Fibroblast of pulmonary artery (primary cell): Measurements from ENCODE around the gene CEP85L.

Experiments used
- DNase-seq: peaks from one replicate; pipeline ENCODE4 v3.0.0-alpha.2; 2010; ENCODE audit warnings: low read depth
- H3K4me3 ChIP-seq: replicated peaks from 2 replicates; pipeline ENCODE4 v1.5.1; 2011; ENCODE audit warnings: low read depth, mild to moderate bottlenecking, control low read depth, low read length, moderate library complexity
- TF ChIP-seq, protein P1 (sequence below): IDR thresholded peaks from 2 replicates; pipeline ENCODE4 v1.5.1; 2011; ENCODE audit warnings: mild to moderate bottlenecking, control low read depth, low read length, inconsistent platforms; ENCODE audit errors: missing control alignments

Gene CEP85L

GRCh38 chr6:118651282-118652050 lies at the start of gene CEP85L:
CEP85L (minus strand) TSS chr6:118651591; CDS start chr6:118651269, 322 bp downstream.
- peak within 1 kb of the TSS; percentile 85 for H3K4me3 ChIP-seq

GRCh38 chr6:118700531-118700930 lies 49.1 kb upstream of the CEP85L start:
- TF ChIP-seq, protein P1, sequence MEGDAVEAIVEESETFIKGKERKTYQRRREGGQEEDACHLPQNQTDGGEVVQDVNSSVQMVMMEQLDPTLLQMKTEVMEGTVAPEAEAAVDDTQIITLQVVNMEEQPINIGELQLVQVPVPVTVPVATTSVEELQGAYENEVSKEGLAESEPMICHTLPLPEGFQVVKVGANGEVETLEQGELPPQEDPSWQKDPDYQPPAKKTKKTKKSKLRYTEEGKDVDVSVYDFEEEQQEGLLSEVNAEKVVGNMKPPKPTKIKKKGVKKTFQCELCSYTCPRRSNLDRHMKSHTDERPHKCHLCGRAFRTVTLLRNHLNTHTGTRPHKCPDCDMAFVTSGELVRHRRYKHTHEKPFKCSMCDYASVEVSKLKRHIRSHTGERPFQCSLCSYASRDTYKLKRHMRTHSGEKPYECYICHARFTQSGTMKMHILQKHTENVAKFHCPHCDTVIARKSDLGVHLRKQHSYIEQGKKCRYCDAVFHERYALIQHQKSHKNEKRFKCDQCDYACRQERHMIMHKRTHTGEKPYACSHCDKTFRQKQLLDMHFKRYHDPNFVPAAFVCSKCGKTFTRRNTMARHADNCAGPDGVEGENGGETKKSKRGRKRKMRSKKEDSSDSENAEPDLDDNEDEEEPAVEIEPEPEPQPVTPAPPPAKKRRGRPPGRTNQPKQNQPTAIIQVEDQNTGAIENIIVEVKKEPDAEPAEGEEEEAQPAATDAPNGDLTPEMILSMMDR, result no peak
- DNase-seq, result no peak
- no peak overlapping the region for H3K4me3 ChIP-seq

More at GRCh38 chr6:118651282-118652050, at the start of gene CEP85L:
- TF ChIP-seq, protein P1, result no peak
- peak; percentile 89 for DNase-seq

DNA sequence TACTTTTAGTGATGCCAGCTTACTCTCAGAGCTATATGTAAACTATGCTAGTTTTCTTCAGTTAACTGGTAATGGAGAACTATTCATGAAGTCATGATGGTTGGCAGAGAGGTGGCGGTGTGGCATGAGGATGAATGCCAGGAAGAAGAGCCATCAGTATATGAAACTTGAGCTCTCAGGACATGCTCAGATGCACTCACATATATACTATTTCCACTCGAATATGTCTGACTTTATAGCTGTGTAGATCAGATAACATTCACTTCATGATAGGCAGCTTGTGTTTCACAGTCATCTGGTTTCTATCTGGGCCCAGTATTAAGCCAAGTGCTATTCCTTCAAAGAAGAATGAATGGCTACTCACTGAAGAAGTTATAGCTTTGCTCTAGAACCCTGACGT lies 46.2 kb upstream of the CEP85L start:
- TF ChIP-seq, protein P1, result no peak
- no peak for DNase-seq
- H3K4me3 ChIP-seq, result no peak overlapping the region

GRCh38 chr6:118696271-118696670 lies 44.9 kb upstream of the CEP85L start:
- DNase-seq, result no peak
- TF ChIP-seq, protein P1, result no peak
- no peak overlapping the region for H3K4me3 ChIP-seq

GRCh38 chr6:118693562-118693961 lies 42.2 kb upstream of the CEP85L start:
- TF ChIP-seq, protein P1, result no peak
- DNase-seq, result no peak
- no peak overlapping the region for H3K4me3 ChIP-seq

GRCh38 chr6:118685823-118686449 lies 34.5 kb upstream of the CEP85L start:
- DNase-seq, result peak; percentile 19
- TF ChIP-seq, protein P1, result no peak
- H3K4me3 ChIP-seq, result no peak overlapping the region
